ENCODE measurements around the gene EPHA2.

The EPHA2 gene

DNA sequence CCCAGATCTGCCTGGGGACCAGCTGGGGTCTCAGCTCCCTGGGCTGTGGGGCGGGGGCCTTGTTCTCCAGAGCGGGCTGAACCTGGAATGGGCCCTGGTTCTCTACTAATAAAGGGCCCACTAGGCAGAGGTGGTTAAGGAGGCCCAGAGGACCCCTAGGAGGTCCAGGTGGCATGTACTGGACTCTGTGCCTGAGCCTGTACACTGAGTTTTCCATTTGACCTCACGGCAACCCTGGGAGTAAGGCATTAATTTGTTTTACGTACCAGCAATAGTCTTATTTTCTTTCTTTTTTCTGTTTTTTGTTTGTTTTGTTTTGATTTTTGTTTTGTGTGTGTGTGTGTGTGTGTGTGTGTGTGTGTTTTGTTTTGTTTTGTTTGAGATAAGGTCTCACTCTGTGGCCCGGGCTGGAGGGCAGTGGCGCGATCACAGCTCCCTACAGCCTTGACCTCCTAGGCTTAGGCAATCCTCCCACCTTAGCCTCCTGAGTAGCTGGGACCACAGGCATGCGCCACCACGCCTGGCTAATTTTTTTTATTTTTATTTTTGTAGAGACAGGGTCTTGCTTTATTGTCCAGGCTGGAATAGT lies 62.9 kb downstream of the EPHA2 start:
- DNase-seq (ENCODE audit: low read depth in 2 of 2), result no peak

- DNase-seq (ENCODE audit: low read depth in 2 of 2), result no peak
These were observed 63.6 kb downstream of the EPHA2 start for GRCh38 chr1:16092097-16092922.

- no peak for DNase-seq (ENCODE audit: low read depth in 2 of 2)
These were observed 64.6 kb downstream of the EPHA2 start for GRCh38 chr1:16091296-16091695.

- no peak for DNase-seq (ENCODE audit: low read depth in 2 of 2)
These were observed 65.6 kb downstream of the EPHA2 start for GRCh38 chr1:16090076-16090826.

DNA sequence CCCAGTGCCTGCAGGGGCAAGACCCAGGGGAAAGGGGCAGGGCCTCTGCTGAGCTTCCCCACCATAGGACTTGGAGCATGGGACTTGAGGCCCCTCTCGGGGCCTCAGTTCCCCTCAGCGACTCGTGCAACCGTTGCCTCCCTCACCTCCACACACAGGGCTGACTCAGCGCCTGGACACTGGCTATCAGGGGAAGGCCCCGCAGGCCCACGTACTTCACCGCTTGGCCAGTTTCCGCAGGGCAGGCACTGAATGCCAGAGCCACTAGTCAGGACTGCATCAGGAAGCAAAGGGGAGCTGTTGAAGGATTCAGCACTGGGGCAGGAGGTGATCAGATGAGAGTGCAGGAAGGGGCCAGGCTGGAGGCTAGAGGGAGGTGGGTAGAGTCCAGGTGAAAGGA lies 66.9 kb downstream of the EPHA2 start:
- no peak for DNase-seq (ENCODE audit: low read depth in 2 of 2)

- DNase-seq (ENCODE audit: low read depth in 2 of 2), result no peak
These were observed 67.4 kb downstream of the EPHA2 start for GRCh38 chr1:16088351-16088911.

GRCh38 chr1:16087733-16088132 lies 68.1 kb downstream of the EPHA2 start:
- no peak for DNase-seq (ENCODE audit: low read depth in 2 of 2)

- no peak for DNase-seq (ENCODE audit: low read depth in 2 of 2)
These were observed 70.3 kb downstream of the EPHA2 start for GRCh38 chr1:16085522-16085921.

GRCh38 chr1:16083486-16083885 lies 72.4 kb downstream of the EPHA2 start:
- no peak for DNase-seq (ENCODE audit: low read depth in 2 of 2)

GRCh38 chr1:16082283-16083038 lies 73.4 kb downstream of the EPHA2 start:
- peak; percentile 32 to 47 for DNase-seq (ENCODE audit: low read depth in 2 of 2)

DNA sequence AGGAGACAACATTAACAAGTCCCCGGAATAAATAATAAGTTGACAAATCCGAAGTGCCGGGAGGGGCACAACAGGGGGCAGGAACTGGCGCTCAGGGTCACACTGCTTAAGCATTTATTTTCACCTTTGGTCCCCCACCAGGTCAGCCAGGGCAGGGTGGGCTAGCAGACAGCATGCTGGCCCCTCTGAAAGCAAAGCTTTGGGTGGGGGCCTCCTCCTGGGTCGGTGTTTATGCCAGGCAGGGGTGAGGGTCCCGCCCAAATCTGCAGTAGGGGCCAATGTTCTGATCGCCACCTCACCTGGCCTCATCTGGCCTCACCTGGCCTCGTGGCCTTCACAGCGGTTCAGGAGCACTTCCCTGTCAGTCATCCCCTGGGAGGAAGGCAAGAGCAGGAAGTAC lies 74.2 kb downstream of the EPHA2 start:
- DNase-seq (ENCODE audit: low read depth in 2 of 2), result no peak

GRCh38 chr1:16080422-16081150 lies 75.3 kb downstream of the EPHA2 start:
- DNase-seq (ENCODE audit: low read depth in 2 of 2), result no peak

- DNase-seq (ENCODE audit: low read depth in 2 of 2), result peak; percentile 49 to 52
These were observed 76.8 kb downstream of the EPHA2 start for GRCh38 chr1:16078925-16079656.

- no peak for DNase-seq (ENCODE audit: low read depth in 2 of 2)
These were observed 78.2 kb downstream of the EPHA2 start for GRCh38 chr1:16077406-16078245.

DNA sequence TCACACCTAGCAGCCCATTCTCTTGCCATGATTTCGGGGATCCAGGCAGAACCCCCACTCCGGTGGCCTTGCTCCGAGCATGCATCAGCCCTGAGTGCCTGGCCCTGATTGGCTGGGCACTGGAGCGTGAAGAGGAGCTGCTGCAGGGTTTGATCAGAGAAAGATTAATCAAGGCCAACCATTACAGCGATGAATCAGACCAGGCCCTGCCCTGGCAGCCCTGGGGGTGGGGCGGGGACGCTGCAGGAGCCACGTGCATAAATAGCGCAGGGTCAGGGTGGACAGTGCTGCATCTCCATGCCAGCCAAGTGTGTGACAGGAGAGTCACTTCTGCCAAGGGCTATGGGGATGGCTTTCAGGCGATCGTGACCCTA lies 79.0 kb downstream of the EPHA2 start:
- DNase-seq (ENCODE audit: low read depth in 2 of 2), result no peak

DNA sequence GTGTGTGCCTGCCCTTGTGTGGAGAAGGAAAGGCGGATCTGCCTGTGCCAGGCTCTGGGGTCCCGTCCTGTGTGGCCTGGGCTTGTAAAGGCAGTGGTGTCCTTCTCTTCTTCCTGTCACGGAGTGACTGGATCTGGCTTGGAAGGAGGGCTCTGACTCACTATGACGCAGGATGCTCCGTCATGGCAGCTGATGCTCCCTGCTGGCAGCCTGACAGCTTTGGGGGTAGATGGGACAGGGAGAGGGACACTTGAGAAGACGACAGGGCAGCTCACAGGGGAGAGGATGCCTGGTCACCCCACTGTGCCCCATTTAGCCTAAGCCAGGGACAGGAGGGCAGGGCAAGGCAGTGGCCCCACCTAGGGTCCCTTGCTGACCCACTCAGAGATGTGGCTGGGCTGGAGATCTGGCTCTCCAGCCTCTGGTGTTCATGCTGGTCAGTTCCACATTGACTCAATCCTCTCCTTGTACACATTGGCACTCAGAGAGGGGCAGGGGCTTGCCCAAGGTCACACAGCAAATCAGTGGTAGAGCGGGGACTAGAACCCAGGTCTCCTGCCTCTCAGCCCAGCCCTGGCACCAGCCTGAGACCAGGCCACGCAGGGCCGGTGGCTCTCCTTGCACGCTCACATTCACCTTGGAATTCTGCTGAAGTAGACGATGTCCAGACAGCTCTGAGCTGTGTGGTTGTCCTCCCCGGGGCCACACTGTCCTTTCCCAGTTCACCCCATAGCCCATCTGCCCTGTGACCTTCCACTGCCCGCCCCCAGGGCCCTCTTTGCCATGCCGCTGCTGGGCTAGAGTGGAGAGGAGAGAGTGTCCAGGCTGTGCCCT lies 79.6 kb downstream of the EPHA2 start:
- no peak for DNase-seq (ENCODE audit: low read depth in 2 of 2)

- no peak for DNase-seq (ENCODE audit: low read depth in 2 of 2)
These were observed 80.4 kb downstream of the EPHA2 start for GRCh38 chr1:16075337-16076030.
